ENCODE results near the gene MAB21L3.
"Not testable (repeated sequence)": the region's sequence is repeated elsewhere in the genome, so short reads cannot be mapped to it uniquely, and the experiment has no call there.

The MAB21L3 gene

GRCh38 chr1:116133696-116134475 lies 22.7 kb downstream of the MAB21L3 start:
- DNase-seq (ENCODE audit: insufficient read length, low spot score) (no peak), FAIRE-seq (no peak)

- DNase-seq (ENCODE audit: insufficient read length, low spot score) (no peak), FAIRE-seq (no peak)
Measured at GRCh38 chr1:116134476-116134773, 23.2 kb downstream of the MAB21L3 start.

- DNase-seq (ENCODE audit: insufficient read length, low spot score) (no peak), FAIRE-seq (no peak)
Measured at GRCh38 chr1:116138277-116138792, 27.1 kb downstream of the MAB21L3 start.

- no peak for DNase-seq (ENCODE audit: insufficient read length, low spot score)
- no peak for FAIRE-seq
Measured at GRCh38 chr1:116139592-116140134, 28.5 kb downstream of the MAB21L3 start.

GRCh38 chr1:116144151-116144550 lies 33.0 kb downstream of the MAB21L3 start:
- no peak for DNase-seq (ENCODE audit: insufficient read length, low spot score)
- no peak for FAIRE-seq

- DNase-seq (ENCODE audit: insufficient read length, low spot score); FAIRE-seq: not testable (repeated sequence)
Measured at GRCh38 chr1:116146447-116147113, 35.4 kb downstream of the MAB21L3 start.

- DNase-seq (ENCODE audit: insufficient read length, low spot score) = no peak
- FAIRE-seq = no peak
Measured at GRCh38 chr1:116147114-116147510, 35.9 kb downstream of the MAB21L3 start.

GRCh38 chr1:116147972-116148371 lies 36.8 kb downstream of the MAB21L3 start:
- DNase-seq (ENCODE audit: insufficient read length, low spot score) (no peak), FAIRE-seq (no peak)

GRCh38 chr1:116148967-116149366 lies 37.8 kb downstream of the MAB21L3 start:
- no peak for DNase-seq (ENCODE audit: insufficient read length, low spot score)
- no peak for FAIRE-seq

GRCh38 chr1:116150368-116150767 lies 39.2 kb downstream of the MAB21L3 start:
- no peak for FAIRE-seq
- no peak for DNase-seq (ENCODE audit: insufficient read length, low spot score)

GRCh38 chr1:116151739-116152576 lies 40.8 kb downstream of the MAB21L3 start:
- DNase-seq (ENCODE audit: insufficient read length, low spot score) = peak; percentile 72

GRCh38 chr1:116152577-116152943 lies 41.4 kb downstream of the MAB21L3 start:
- DNase-seq (ENCODE audit: insufficient read length, low spot score) (no peak), FAIRE-seq (no peak)

More at GRCh38 chr1:116151739-116152576, 40.8 kb downstream of the MAB21L3 start:
- FAIRE-seq = no peak

- DNase-seq (ENCODE audit: insufficient read length, low spot score) = no peak
- no peak for FAIRE-seq
Measured at GRCh38 chr1:116152950-116153691, 41.9 kb downstream of the MAB21L3 start.

GRCh38 chr1:116153692-116154031 lies 42.5 kb downstream of the MAB21L3 start:
- DNase-seq (ENCODE audit: insufficient read length, low spot score) (no peak), FAIRE-seq (no peak)

GRCh38 chr1:116154536-116154935 lies 43.3 kb downstream of the MAB21L3 start:
- FAIRE-seq (no peak), DNase-seq (ENCODE audit: insufficient read length, low spot score) (no peak)

GRCh38 chr1:116157096-116157495 lies 45.9 kb downstream of the MAB21L3 start:
- FAIRE-seq (no peak), DNase-seq (ENCODE audit: insufficient read length, low spot score) (no peak)

- no peak for FAIRE-seq
- DNase-seq (ENCODE audit: insufficient read length, low spot score) = no peak
Measured at GRCh38 chr1:116159177-116159576, 48.0 kb downstream of the MAB21L3 start.

- DNase-seq (ENCODE audit: insufficient read length, low spot score) = no peak
Measured at GRCh38 chr1:116159611-116160010, 48.4 kb downstream of the MAB21L3 start.

GRCh38 chr1:116161390-116161789 lies 50.2 kb downstream of the MAB21L3 start:
- FAIRE-seq (no peak), DNase-seq (ENCODE audit: insufficient read length, low spot score) (no peak)

More at GRCh38 chr1:116159611-116160010, 48.4 kb downstream of the MAB21L3 start:
- FAIRE-seq = no peak

- no peak for DNase-seq (ENCODE audit: insufficient read length, low spot score)
- no peak for FAIRE-seq
Measured at GRCh38 chr1:116161877-116162390, 50.7 kb downstream of the MAB21L3 start.

Measured in HTR-8/SVneo (cell line).